SK-N-SH (cell line): ENCODE data around the gene ARHGEF28.

ENCODE experiments used
- CHD2 ChIP-seq: fragments of 150-350 bp; IDR thresholded peaks from 2 replicates; pipeline ENCODE4 v1.6.1; 2018; ENCODE audit warnings: low read length; ENCODE audit not compliant: partially characterized antibody
- CTCF ChIP-seq: fragments of 200-600 bp; sonication (generic); IDR thresholded peaks from 2 replicates; pipeline ENCODE4 v1.6.1; 2017; ENCODE audit warnings: antibody characterized with exemption, mild to moderate bottlenecking, moderate library complexity
- EP300 ChIP-seq, 2 experiments: IDR thresholded peaks; 2 replicates each; pipeline versions ENCODE4 v1.4.0 to v1.6.1; 2012; ENCODE audit warnings: borderline replicate concordance in 1 of 2, low read depth in 1 of 2, low read length in 1 of 2
- EZH2phosphoT487 ChIP-seq: fragments of 200-600 bp; sonication (generic); IDR thresholded peaks from 2 replicates; pipeline ENCODE4 v1.6.1; 2017; ENCODE audit warnings: low read depth, mixed run types, mild to moderate bottlenecking, antibody characterized with exemption, moderate library complexity, borderline replicate concordance
- JUND ChIP-seq: IDR thresholded peaks from 2 replicates; pipeline ENCODE4 v1.4.0; 2012
- NFIC ChIP-seq: IDR thresholded peaks from 2 replicates; pipeline ENCODE4 v1.4.0; 2012; ENCODE audit warnings: borderline replicate concordance
- RAD21 ChIP-seq: IDR thresholded peaks from 2 replicates; pipeline ENCODE4 v1.6.1; 2012; ENCODE audit warnings: mild to moderate bottlenecking, low read length
- SMC3 ChIP-seq: IDR thresholded peaks from 2 replicates; pipeline ENCODE4 v1.6.1; 2012; ENCODE audit warnings: low read depth, low read length, improper control_type of control experiment
- TCF12 ChIP-seq: IDR thresholded peaks from 2 replicates; pipeline ENCODE4 v1.4.0; 2012

GRCh38 chr5:73861313-73861988 is 235.5 kb downstream of the ARHGEF28 start:
- TF ChIP-seq EP300 (IDR thresholded peaks at IDR 0.05; ENCODE audit: borderline replicate concordance in 1 of 2, low read depth in 1 of 2, low read length in 1 of 2) (no peak), EZH2phosphoT487 (no peak), TCF12 (no peak), CTCF (no peak), JUND (no peak), SMC3 (no peak), RAD21 (no peak), CHD2 (no peak), NFIC (no peak)
